Stimulated activated CD4-positive, alpha-beta T cell treated with anti-CD3 and anti-CD28 coated beads, Interleukin-15, amount 100 ng/mL, for 48 hours (primary cell): ENCODE measurements around the gene HBS1L.
"Not testable (repeated sequence)": the region's sequence is repeated elsewhere in the genome, so short reads cannot be mapped to it uniquely, and the experiment has no call there.

ENCODE experiments used
- DNase-seq, 2 donors: peaks; one replicate each; pipeline ENCODE4 v3.0.0-alpha.2; 2020; ENCODE audit warnings: low read depth in 2 of 2

The HBS1L gene

DNA sequence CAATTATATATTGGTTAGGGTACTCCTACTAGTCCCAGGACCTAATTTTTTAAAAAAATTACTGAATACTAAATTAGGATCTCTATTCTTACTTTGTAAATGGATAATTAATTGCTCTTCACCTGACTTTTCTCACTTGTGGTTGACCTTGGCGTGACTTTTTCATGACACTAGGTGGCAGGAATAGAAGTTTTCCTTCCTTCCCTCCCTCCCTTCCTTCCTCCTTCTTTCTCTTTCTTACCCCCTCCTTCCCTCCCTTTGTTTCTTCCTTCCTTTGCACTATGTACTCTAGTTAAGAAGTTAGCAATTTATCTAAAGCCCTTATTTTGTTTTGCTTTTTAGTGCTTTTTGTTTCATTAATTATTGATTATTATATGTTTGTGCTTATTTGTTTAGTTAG is 20.4 kb upstream of the HBS1L start:
- no peak for DNase-seq

- no peak for DNase-seq
These were observed 19.3 kb upstream of the HBS1L start for GRCh38 chr6:135073756-135074393.

GRCh38 chr6:135073217-135073616 is 18.6 kb upstream of the HBS1L start:
- DNase-seq = no peak

DNA sequence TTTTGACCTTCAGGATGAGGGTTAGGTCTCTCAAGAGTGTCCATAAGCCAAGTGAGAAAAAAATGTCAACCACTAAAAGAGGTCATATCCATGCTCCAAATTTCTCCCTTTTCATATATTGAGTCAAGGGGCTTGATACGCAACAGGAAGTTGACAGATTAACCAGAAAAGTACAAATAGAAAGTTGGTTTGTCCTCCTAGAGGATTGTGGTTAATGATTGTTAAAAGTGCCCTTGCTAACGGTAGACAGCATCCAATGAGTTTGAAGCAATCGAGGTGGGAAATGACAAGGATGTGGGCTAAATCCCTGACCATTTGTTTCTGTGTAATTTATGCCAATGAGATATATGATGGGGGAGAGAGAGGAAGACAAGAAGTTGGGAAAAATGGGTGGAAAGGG is 18.1 kb upstream of the HBS1L start:
- no peak for DNase-seq

- DNase-seq = no peak
These were observed 16.9 kb upstream of the HBS1L start for GRCh38 chr6:135071541-135071940.

DNA sequence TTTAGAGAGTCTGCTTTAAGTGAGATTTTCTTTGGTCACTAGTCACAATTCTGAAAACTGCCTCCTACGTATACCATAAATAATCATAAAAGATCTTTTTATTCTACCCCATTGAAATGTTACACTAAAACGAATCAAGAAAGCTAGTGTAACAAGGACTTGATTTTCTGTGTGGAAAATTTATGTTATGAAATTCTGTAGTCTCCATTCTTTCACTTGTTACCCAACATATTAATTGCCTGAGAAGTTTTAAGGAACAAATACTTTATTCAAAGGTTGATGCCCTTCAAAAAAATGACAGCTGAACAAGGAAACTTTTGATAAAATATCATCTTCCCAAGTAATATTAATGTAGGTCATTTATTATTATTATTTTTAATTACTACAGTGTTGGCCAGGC is 13.3 kb upstream of the HBS1L start:
- DNase-seq = no peak

DNA sequence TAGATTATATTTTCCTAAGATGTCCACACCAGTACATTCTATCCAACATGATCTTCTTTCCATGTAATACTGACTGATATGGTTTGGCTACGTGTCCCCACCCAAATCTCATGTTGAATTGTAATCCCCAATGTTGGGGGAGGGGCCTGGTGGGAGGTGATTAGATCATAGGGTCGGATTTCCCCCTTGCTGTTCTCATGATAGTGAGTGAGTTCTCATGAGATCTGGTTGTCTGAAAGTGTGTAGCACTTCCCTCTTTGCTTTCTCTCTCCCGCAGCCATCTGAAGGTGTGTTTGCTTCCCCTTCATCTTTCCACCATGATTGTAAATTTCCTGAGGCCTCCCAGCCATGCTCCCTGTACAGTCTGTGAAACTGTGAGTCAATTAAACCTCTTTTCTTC is 12.2 kb upstream of the HBS1L start:
- DNase-seq = no peak

- no peak for DNase-seq
These were observed 11.8 kb upstream of the HBS1L start for GRCh38 chr6:135066397-135066796.

GRCh38 chr6:135064586-135064985 is 10.0 kb upstream of the HBS1L start:
- DNase-seq = no peak

DNA sequence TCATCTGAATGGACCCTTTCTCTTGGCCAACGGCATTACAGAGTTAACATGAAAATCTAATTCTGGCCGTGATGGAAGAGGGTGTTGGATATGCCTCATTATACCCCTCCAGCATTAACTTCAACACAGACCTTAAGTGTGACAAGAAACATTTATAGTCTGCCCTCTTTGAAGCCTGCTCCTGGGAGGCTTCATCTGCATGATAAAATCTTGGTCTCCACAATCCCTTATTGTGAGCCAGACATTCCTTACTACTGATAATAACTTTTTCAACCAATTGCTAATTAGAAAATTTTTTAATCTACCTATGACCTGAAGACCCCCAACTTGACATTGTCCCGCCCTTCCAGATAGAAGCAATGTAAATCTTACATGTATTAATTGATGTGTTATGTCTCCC is 9.3 kb upstream of the HBS1L start:
- DNase-seq = no peak

DNA sequence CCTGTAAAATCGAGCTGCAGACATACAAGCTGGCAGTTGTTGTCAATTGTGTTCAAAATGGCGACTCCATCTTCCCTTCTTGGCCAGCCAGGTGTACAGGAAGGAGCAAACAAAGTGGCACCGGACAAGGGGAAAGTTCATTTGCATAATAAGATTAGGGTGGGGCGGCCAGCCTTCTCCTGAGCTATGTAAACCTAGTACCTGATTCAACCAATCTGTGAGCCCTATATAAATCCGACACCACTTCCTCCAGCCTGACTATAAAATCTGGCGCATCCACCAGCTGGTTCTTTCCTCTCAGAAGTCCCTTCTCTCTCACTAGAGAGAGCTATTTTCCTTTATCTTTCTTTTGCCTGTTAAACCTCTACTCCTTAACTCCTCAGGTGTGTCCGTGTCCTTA is 8.1 kb upstream of the HBS1L start:
- DNase-seq = no peak

DNA sequence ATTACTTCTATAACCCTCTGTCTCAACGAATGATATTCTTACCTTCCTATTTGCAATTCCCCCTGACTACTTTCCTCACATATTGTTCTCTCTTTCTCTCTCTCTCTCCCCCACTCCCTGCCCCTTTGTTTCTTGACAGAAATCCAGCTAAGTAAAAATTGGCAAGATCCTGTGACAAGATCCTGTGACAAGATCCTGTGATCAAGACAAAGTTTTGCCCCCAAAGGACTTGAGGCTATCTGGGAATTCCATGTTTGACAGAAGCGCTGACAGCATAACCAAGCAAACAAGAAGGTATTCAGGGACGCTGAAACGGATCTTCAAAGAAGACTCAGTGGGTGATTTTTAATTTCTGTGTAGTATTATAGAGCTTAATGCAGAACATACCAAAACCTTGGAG is 5.5 kb upstream of the HBS1L start:
- DNase-seq = no peak

GRCh38 chr6:135058299-135058698 is 3.7 kb upstream of the HBS1L start:
- DNase-seq = not testable (repeated sequence)

DNA sequence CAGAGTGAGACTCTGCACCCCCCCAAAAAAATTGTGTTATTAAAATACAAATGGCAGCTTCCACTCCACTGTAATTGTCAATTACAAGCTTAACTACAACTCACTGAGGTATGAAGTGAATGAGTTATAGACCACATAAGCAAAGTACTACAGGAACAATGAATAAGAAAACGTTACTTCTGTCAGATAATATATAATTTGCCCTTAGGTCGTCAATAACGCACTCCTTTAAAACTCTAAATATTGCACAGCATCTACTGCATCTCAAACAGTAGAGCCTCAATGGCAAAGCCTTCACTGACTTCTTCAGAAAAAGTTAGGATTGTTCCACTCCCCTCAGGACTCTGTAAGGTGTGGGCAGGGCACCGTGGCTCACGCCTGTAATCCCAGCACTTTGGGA is 2.0 kb upstream of the HBS1L start:
- no peak for DNase-seq

GRCh38 chr6:135054226-135054568 is 425 bp downstream of the HBS1L start:
- no peak for DNase-seq

GRCh38 chr6:135053406-135053805 is 1.2 kb downstream of the HBS1L start:
- DNase-seq = no peak

- no peak for DNase-seq
These were observed 1.7 kb downstream of the HBS1L start for GRCh38 chr6:135052939-135053338.

DNA sequence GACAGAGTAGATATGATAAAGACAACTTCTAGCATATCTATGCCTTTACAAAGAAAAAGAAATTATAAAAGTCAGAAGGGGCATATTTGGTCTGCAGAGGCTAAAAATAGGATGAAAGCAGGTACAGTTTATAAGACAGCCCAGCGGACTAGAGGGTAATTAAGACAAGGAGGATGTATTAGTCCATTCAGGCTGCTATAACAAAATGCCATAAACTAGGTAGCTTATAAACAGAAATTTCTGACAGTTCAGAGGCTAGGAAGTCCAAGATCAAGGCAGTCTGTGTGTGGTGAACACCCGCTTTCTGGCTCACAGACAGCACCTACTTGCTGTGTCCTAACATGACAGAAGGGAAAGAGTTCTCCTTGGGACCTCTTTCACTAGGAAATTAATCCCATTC is 5.7 kb downstream of the HBS1L start:
- DNase-seq = no peak

DNA sequence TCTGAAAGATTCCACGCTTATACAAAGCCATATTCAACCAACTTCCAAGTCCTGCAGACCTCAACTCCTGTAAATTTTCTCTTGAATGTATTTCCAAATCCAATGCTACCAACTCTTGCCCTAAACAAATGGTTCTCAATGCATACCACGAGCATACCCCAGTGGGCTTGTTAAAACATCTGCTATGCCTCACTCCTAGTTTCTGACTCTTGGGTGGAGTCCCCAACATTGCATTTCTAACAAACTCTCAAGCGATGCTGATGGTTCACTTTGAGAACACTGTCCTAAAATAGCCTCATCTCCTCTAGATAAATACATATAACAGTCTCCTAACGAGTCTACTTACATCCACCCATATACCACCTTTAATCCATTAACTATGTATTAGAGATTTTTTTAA is 7.3 kb downstream of the HBS1L start:
- no peak for DNase-seq

DNA sequence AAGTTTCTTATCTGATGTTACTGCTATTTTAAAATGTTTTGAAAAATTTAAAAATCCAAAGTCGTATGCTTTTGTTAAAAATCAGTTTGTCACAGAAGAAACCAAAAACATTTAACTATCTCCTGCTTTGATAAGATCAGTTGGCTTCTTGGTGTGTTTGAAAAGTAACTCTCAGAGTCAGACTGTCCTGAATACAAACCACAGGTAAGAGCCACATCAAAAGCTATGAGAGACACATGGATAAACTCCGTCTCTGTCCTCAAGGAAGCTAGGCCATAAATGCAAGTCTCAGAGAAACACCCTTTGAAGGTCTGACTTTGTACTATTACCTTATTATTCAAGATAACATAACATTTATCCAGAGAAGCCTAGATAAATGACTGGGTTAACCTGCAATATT is 7.7 kb downstream of the HBS1L start:
- DNase-seq = no peak

GRCh38 chr6:135044639-135045038 is 10.0 kb downstream of the HBS1L start:
- no peak for DNase-seq

- no peak for DNase-seq
These were observed 10.8 kb downstream of the HBS1L start for GRCh38 chr6:135043846-135044245.

GRCh38 chr6:135043364-135043763 is 11.3 kb downstream of the HBS1L start:
- DNase-seq = no peak

- no peak for DNase-seq
These were observed 16.3 kb downstream of the HBS1L start for GRCh38 chr6:135038335-135038734.

DNA sequence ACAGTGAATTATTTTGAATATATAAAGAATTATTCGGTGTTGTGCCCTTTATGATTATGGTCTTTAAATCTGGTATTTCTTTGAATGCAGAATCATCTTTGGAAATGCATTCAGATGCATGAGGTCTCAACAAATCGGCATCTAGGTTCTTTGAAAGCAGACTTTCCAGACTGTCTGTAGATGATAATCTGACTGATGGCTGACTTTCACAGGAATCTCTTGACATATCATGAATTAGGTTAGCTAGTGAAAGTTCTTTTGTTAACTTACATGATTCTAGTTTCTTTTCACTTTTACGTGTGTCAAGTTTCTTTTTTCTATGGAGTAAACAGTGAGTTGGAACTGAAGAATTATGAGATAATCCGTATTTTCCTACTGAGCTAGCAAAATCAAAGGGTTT is 17.1 kb downstream of the HBS1L start:
- DNase-seq = no peak
